ENCODE measurements around the gene FAM227A.

Gene FAM227A

DNA sequence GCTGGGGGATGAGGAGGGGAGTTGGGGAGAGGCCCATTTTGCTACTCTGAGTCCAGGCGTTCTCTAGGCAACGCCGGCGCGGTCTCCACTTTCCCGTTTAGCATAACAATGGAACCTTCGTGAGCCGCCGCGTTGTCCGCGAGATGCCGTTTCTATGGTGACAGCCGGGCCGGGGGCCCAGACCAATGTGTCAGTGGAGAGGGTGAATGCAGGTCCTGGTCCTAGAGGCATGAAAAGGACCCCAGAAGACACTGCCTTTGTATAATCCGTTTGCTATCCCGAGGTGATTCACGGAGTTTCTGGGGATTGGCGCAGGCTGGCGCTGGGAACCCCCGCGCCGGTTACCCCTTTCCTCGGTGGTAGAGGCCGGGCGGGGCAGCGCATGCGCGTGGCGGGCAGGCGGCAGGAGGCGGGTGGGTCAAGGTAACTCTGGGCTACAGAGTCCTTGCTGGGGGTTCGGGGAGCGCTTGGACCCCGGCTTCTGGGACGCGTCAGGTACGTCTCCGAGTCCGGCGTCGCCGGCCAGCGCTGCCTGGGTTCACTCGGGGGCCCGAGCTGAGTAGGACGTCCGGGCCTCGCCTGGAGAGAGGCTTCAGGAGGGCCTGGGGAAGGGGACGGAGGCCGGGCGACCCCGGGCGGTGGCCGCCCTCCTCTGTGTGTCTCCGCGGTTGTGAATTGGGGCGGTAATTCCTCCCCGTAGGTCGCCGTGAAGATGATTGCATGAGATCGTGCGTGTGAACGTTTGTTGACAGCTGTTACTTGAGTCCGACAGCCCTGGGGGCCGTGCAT, at the start of gene FAM227A, which contains the start of gene CBY1:
FAM227A (minus strand) TSS at position 137 of the 789 bp plus-strand sequence. CDS start 6,224 bp downstream, outside the sequence.
CBY1 (plus strand) TSS at position 383 of the 789 bp plus-strand sequence. CDS start 11,417 bp downstream, outside the sequence.
- TF ChIP-seq, protein P1, sequence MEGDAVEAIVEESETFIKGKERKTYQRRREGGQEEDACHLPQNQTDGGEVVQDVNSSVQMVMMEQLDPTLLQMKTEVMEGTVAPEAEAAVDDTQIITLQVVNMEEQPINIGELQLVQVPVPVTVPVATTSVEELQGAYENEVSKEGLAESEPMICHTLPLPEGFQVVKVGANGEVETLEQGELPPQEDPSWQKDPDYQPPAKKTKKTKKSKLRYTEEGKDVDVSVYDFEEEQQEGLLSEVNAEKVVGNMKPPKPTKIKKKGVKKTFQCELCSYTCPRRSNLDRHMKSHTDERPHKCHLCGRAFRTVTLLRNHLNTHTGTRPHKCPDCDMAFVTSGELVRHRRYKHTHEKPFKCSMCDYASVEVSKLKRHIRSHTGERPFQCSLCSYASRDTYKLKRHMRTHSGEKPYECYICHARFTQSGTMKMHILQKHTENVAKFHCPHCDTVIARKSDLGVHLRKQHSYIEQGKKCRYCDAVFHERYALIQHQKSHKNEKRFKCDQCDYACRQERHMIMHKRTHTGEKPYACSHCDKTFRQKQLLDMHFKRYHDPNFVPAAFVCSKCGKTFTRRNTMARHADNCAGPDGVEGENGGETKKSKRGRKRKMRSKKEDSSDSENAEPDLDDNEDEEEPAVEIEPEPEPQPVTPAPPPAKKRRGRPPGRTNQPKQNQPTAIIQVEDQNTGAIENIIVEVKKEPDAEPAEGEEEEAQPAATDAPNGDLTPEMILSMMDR (conservative IDR thresholded peaks at IDR 0.05; ENCODE audit: low read depth, low read length), result no peak
- peak within 1 kb of the TSS; percentile 76 for H3K4me3 ChIP-seq (ENCODE audit: low read depth, low read length)
- peak; percentile 86 for DNase-seq (ENCODE audit: low read depth)

DNA sequence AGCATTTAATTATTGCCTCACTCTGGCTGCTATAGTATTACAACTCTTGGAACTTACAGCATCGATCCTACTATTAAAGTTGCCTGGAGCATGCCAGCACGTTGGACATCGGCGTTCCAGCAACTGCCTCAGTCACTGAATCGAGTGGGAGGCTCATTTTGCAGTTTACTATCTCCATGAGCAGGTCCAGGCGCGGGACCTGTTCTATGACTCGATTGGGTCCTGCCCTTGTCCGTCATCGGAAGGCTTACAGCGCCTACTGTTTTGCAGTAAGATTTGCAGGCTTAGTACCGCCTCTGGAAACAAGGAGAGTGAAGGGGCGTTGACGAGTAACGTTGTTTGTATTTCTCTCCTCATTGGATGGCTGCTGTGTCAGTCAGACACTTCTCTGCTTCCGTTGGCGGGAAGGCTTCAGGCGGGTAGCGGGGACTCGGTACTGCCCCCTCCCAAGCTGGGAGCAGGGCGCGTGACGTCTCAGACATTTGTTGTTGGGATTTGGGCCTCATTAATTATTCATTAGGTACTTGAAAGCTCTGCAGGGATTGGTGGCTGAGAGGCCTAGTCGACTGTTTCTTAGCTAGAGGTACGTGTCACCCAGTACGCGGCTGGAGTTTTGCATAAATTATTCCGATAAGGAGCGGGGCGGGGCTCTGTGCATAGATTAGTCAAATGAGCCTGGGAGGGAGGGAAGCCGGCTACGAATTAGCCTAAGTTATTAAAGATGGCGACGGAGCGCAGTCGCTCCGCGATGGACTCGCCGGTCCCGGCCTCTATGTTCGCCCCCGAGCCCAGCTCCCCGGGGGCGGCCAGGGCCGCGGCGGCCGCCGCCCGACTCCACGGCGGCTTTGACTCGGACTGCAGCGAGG, 49.3 kb upstream of the FAM227A start, which contains the start of gene GTPBP1:
GTPBP1 (plus strand) TSS at position 710 of the 866 bp plus-strand sequence; CDS start at position 722, 12 bp downstream.
- peak within 1 kb of the TSS; percentile 93 for H3K4me3 ChIP-seq (ENCODE audit: low read depth, low read length)
- peak; percentile 100 for DNase-seq (ENCODE audit: low read depth)
- TF ChIP-seq, protein P1 (conservative IDR thresholded peaks at IDR 0.05; ENCODE audit: low read depth, low read length), result peak; percentile 2

DNA sequence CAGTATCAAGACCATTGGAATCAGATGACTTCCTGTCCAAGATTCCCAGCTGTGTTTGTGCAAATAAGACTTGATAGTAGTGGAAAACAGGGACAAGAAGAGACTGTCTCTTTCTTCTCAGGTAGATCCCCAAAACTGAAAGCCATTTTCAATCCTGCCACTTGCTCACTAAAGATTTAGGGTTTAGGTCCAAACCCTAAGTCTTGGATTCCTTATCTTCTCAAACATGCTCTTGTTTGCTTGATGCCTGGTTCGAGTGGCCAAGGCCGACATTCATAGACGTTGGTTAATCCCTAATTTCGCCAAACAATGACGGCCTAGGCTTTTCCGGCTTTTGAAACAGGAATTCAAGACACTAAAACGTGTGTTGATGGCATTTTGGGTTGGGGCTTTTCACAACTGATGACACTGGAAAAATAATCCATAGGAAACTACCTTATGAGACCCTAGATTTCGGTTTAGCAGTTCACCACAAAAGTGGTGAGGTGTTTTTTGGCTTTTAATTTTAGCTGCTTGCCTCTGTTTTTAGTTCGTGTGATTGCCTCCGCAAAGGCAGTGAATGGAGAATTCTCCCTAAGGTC, 48.6 kb upstream of the FAM227A start:
- TF ChIP-seq, protein P1 (conservative IDR thresholded peaks at IDR 0.05; ENCODE audit: low read depth, low read length), result no peak
- DNase-seq (ENCODE audit: low read depth), result no peak
- peak overlapping the region; percentile 50 for H3K4me3 ChIP-seq (ENCODE audit: low read depth, low read length)

DNA sequence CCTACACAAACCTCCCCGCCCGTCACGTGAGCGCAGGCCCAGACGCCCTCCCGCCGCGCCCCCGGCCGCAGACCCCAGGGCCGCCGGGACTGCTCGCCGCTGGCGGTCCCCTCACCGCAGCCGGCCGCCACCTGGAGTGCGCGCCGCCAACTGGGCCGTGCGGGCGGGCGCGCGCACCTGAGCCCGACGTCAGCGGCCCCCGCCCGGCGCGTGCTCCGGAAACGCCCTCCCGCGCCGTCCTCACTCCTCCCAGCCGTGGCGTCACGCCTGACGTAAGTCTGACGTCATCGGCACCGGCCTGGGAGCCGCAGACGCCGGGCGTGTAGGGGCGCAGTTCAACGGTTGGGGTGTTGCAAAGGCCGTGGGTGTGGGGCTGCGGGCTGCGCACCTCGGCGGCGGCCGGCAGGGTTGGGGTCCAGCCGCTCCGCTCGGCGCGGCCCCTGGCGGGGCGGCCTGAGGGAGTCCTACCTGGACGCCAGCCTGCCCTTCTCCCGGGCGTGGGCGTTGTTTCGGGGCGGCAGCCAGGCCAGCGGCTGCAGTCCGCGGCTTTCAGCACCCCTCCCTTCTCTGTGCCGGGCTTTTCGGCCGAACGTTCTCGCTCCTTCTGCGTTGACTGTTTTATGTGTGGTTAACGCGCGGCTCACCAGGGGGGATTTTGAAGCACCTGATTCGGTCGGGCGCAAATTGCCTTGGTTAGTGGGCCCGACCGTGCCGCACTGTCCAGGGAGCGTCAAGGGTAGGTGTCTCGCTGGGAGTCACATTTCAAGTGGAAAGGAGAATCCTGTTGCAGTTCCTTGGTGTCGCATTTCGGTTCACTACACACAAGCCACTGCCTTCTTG, 44.8 kb upstream of the FAM227A start, which contains the start of gene JOSD1:
JOSD1 (minus strand) TSS at position 155 of the 840 bp plus-strand sequence. CDS start 956 bp downstream, outside the sequence.
- TF ChIP-seq, protein P1 (conservative IDR thresholded peaks at IDR 0.05; ENCODE audit: low read depth, low read length), result no peak
- H3K4me3 ChIP-seq (ENCODE audit: low read depth, low read length), result peak within 1 kb of the TSS; percentile 82
- DNase-seq (ENCODE audit: low read depth), result peak; percentile 95

DNA sequence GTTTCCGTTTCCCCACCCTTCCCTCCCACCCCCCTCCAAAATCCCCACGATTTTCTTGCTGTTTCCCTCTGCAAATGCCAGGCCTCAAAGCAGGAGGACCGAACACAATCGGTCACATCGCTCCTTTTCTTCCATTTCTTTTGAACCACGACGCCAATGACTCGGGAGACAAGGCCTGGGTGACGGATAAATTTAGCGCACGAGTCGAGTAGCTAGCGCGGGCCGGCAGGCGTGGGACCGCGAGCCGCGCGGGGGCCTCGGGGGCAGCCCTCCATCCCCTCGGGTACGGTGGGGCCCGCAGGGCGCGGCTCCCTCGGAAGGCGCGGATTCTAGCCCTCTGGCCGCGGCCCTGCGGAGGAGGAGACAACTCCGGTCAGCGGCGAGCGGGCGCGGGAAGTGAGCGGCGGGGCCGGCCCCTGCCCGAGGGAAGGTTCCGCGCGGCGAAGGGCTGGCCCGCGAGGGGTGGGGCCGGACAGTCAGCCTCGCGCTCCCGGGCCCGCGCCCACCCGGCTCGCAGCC, 44.1 kb upstream of the FAM227A start:
- TF ChIP-seq, protein P1 (conservative IDR thresholded peaks at IDR 0.05; ENCODE audit: low read depth, low read length), result no peak
- DNase-seq (ENCODE audit: low read depth), result no peak
- H3K4me3 ChIP-seq (ENCODE audit: low read depth, low read length), result peak overlapping the region; percentile 82
